SU-DHL-6 (cell line): ENCODE measurements around the gene HJV.

ENCODE experiments used
- H2AFZ ChIP-seq: fragments of 200-600 bp; sonication (generic); 2 replicates; pipeline ENCODE4 v1.6.1; 2014; ENCODE audit warnings: low read depth, mild to moderate bottlenecking, moderate library complexity, mixed read lengths, antibody characterized with exemption, low read length; ENCODE audit not compliant: severe bottlenecking
- H3F3A ChIP-seq: fragments of 200-600 bp; shearing (Covaris generic); 2 replicates; pipeline ENCODE4 v1.6.0; 2016; ENCODE audit warnings: antibody characterized with exemption, mild to moderate bottlenecking; ENCODE audit not compliant: insufficient read depth
- H3K27ac ChIP-seq: fragments of 200-600 bp; sonication (generic); 2 replicates; pipeline ENCODE4 v1.5.1; 2016; ENCODE audit warnings: low read depth, mild to moderate bottlenecking, low read length, moderate library complexity, mixed read lengths
- H3K27me3 ChIP-seq: fragments of 200-600 bp; sonication (generic), shearing (Covaris generic); 2 replicates; pipeline ENCODE4 v1.6.0; 2014; ENCODE audit warnings: mild to moderate bottlenecking, low read length
- H3K36me3 ChIP-seq: fragments of 200-600 bp; sonication (generic); 2 replicates; pipeline ENCODE4 v1.6.1; 2014; ENCODE audit warnings: mild to moderate bottlenecking, low read length, mixed read lengths
- H3K4me2 ChIP-seq: fragments of 300-600, 200-600 bp; shearing (Covaris generic), sonication (generic); 2 replicates; pipeline ENCODE4 v1.6.0; 2014; ENCODE audit warnings: low read length, low read depth, mild to moderate bottlenecking; ENCODE audit not compliant: poor library complexity, severe bottlenecking
- H3K4me3 ChIP-seq: fragments of 200-600 bp; sonication (generic); 2 replicates; pipeline ENCODE4 v1.5.1; 2014; ENCODE audit warnings: antibody characterized with exemption, low read length, mild to moderate bottlenecking, mixed read lengths; ENCODE audit not compliant: insufficient read depth, poor library complexity, severe bottlenecking
- H3K79me2 ChIP-seq: fragments of 200-600 bp; sonication (generic); 2 replicates; pipeline ENCODE4 v1.6.1; 2014; ENCODE audit warnings: mild to moderate bottlenecking, low read length, moderate library complexity; ENCODE audit not compliant: insufficient read depth
- H3K9ac ChIP-seq: fragments of 200-600 bp; sonication (generic); 2 replicates; pipeline ENCODE4 v1.7.0; 2014; ENCODE audit warnings: mild to moderate bottlenecking, low read length
- H3K9me2 ChIP-seq: fragments of 200-600 bp; sonication (generic); replicated peaks from 2 replicates; pipeline ENCODE4 v1.6.1; 2014; ENCODE audit warnings: low read length; ENCODE audit not compliant: insufficient read depth
- H3K9me3 ChIP-seq: fragments of 200-600 bp; sonication (generic); 2 replicates; pipeline ENCODE4 v1.6.1; 2014; ENCODE audit warnings: low read length, mixed read lengths; ENCODE audit not compliant: insufficient read depth
- H4K20me1 ChIP-seq: fragments of 200-600 bp; sonication (generic); 2 replicates; pipeline ENCODE4 v1.6.1; 2014; ENCODE audit warnings: low read depth, mild to moderate bottlenecking, antibody characterized with exemption, low read length, moderate library complexity, mixed read lengths
- EZH2phosphoT487 ChIP-seq: fragments of 200-600 bp; sonication (generic), shearing (Covaris generic); conservative IDR thresholded peaks from 2 replicates; pipeline ENCODE4 v1.6.1; 2018; ENCODE audit warnings: mild to moderate bottlenecking, antibody characterized with exemption, low read length, moderate library complexity, mixed read lengths
- TF ChIP-seq, protein P1 (sequence below): fragments of 200-600 bp; sonication (generic); IDR thresholded peaks from one replicate; pipeline ENCODE4 v1.5.1; 2017; ENCODE audit warnings: antibody characterized with exemption, mild to moderate bottlenecking, low read length, moderate library complexity; ENCODE audit not compliant: insufficient read depth, poor library complexity, severe bottlenecking

HJV gene

DNA sequence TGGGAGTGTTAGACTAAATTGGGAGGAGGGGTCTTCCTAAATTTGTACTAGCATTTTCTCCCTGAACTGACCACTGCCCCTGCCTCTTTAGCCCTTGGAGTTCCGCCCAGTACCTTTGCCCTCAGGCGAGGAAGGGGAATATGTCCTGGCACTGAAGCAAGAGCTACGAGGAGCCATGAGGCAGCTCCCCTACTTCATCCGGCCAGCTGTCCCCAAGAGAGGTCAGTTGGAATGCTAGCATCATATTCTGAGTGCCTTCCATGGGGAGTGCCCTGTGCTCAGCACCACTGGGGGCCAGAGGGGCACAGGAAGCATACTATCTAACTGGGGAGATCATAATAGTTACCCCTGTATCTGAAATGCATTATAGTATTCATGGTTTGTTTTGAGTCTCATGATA, 46.3 kb downstream of the HJV start:
- no peak overlapping the region for H3K27ac ChIP-seq
- no peaks in the 10 kb centered on the region for H3K27me3 ChIP-seq
- TF ChIP-seq, protein P1, sequence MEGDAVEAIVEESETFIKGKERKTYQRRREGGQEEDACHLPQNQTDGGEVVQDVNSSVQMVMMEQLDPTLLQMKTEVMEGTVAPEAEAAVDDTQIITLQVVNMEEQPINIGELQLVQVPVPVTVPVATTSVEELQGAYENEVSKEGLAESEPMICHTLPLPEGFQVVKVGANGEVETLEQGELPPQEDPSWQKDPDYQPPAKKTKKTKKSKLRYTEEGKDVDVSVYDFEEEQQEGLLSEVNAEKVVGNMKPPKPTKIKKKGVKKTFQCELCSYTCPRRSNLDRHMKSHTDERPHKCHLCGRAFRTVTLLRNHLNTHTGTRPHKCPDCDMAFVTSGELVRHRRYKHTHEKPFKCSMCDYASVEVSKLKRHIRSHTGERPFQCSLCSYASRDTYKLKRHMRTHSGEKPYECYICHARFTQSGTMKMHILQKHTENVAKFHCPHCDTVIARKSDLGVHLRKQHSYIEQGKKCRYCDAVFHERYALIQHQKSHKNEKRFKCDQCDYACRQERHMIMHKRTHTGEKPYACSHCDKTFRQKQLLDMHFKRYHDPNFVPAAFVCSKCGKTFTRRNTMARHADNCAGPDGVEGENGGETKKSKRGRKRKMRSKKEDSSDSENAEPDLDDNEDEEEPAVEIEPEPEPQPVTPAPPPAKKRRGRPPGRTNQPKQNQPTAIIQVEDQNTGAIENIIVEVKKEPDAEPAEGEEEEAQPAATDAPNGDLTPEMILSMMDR: no peak
- TF ChIP-seq EZH2phosphoT487: no peak
- H3K9me3 ChIP-seq: no peaks in the 10 kb centered on the region
- 0 out of 2 replicates have a peak, but pooled peaks cover 3% of the 10 kb centered on the region for H3F3A ChIP-seq
- no peak overlapping the region for H2AFZ ChIP-seq
- no peaks in the 10 kb centered on the region for H3K36me3 ChIP-seq
- H3K79me2 ChIP-seq: no peaks in the 10 kb centered on the region
- H3K9ac ChIP-seq: no peak overlapping the region
- no peaks in the 10 kb centered on the region for H4K20me1 ChIP-seq
- H3K4me3 ChIP-seq: no peak overlapping the region
- no peak overlapping the region for H3K4me2 ChIP-seq
- no peaks in the 10 kb centered on the region for H3K9me2 ChIP-seq

DNA sequence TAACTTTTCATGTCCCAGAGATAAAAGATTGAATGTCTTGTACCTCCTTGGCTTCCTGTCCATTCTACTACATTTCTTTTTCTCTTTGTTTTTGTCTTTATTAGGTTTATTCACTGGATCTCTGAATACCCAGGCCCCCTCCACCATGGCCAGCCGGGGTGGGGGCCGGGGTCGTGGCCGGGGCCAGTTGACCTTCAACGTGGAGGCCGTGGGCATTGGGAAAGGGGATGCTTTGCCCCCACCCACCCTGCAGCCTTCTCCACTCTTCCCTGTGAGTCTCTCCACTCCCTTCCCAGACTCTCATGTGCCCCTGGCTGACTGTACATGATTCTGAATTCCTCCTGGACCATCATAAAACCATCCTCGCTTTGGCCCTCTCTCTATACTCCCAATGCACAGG, 46.8 kb downstream of the HJV start:
- Histone ChIP-seq H3K36me3 (no peaks in the 10 kb centered on the region), H3K27me3 (no peaks in the 10 kb centered on the region), H3K9me2 (no peaks in the 10 kb centered on the region), H3K4me2 (no peak overlapping the region), H3F3A (0 out of 2 replicates have a peak, but pooled peaks cover 3% of the 10 kb centered on the region), H4K20me1 (no peaks in the 10 kb centered on the region), H3K4me3 (no peak overlapping the region), H2AFZ (no peak overlapping the region), H3K9me3 (no peaks in the 10 kb centered on the region), H3K79me2 (no peaks in the 10 kb centered on the region), H3K9ac (no peak overlapping the region), H3K27ac (no peak overlapping the region)
- TF ChIP-seq, protein P1: no peak
- no peak for TF ChIP-seq EZH2phosphoT487

DNA sequence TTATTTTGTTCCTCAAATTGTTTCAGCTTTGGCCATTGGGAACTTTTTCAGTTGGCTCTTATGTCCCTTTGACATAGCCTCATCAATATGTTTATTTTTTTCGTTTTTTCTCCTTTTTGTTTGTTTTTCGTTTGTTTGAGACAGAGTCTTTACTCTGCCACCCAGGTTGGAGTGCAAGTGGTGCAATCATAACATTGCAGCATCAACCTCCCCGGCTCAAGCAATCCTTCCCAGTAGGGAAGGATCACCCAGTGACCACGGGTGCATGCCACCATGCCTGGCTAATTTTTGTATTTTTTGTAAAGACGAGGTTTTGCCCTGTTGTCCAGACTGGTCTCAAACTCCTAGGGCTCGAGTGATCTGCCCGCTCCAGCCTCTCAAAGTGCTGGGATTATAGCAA, 49.0 kb downstream of the HJV start:
- H3K4me2 ChIP-seq: no peak overlapping the region
- no peaks in the 10 kb centered on the region for H3K36me3 ChIP-seq
- H3K27me3 ChIP-seq: no peaks in the 10 kb centered on the region
- no peaks in the 10 kb centered on the region for H4K20me1 ChIP-seq
- H3K9me2 ChIP-seq: no peaks in the 10 kb centered on the region
- H3K4me3 ChIP-seq: no peak overlapping the region
- no peak overlapping the region for H2AFZ ChIP-seq
- no peaks in the 10 kb centered on the region for H3F3A ChIP-seq
- no peaks in the 10 kb centered on the region for H3K79me2 ChIP-seq
- H3K9ac ChIP-seq: no peak overlapping the region
- no peaks in the 10 kb centered on the region for H3K9me3 ChIP-seq
- H3K27ac ChIP-seq: no peak overlapping the region
- no peak for TF ChIP-seq EZH2phosphoT487
- TF ChIP-seq, protein P1: no peak
